ENCODE results near the gene NHLH1.

Gene NHLH1

DNA sequence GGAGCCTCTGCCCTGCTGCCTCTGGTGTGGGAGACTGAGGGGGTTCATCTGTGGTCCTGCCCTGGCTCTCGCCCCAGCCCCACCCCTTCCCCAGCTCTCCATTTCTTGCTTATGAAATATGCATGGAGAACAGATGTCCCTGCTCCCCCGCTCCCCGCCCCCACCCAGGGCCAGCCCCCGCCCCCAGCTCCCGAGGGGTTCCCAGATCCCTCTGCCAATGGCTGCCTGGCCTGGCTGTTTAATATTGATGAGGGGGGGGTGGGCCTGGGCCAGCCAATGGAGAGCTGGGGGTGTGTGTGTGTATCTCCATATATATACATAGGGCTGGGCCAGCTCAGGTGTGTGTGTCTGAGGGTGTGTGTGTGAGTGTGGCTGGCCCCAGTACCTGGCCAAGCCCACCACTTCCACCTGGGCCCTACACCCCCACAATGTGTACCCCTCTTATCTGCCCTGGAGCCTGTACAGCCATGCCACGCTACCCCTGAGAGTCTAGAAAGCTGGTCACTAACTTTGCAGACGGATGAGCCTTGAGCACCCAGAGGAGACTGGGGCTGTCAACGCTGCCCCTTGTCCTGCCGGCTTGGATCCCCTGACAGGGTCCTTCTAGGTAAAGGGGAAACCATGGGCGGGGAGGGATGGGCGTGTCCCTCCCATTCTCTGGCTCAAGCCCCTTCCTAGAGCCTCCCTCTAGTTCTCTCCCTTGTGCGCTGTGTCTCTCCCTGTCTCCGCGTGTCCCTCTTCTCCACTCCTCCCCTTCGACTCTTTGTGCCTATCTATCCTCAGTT is at the start of gene NHLH1:
NHLH1 (plus strand) TSS at position 341 of the 785 bp plus-strand sequence. CDS start 3,661 bp downstream, outside the sequence.
- DNase-seq = no peak

DNA sequence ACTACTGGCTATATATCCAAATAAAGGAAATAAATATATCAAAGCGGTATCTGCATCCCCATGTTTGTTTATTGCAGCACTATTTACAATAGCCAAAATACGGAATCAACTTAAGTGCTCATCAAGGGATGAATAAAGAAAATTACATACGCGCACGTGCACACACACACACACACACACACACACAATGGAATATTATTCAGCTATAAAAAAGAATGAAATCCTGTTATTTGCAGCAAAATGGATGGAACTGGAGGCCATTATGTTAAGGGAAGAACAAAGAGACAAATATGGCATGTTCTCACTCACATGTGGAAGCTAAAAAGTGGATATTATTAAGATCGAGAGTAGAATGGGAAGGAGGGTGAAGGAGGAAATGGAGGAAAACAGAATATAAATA is 44.0 kb upstream of the NHLH1 start:
- no peak for DNase-seq

- DNase-seq = peak; percentile 92
These were observed 41.6 kb upstream of the NHLH1 start for GRCh38 chr1:160325252-160325651.

DNA sequence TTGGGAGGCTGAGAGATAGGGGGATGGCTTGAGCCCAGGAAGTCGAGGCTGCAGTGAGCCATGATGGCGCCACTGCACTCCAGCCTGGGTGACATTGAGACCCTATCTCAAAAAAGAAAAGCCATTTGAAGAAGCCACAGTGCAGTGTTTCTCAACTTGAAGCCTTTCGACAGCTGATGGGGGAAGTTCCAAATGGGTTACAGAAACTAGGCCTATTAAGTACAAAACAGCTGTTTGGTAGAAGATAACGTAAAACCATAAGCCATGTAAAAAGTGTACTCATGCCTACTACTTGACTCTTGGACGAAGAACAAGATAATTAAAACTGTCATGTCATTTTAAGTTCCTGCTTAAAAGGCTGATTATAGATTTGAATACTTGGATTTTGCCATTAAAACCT is 40.5 kb upstream of the NHLH1 start:
- no peak for DNase-seq

GRCh38 chr1:160328184-160328583 is 38.7 kb upstream of the NHLH1 start:
- no peak for DNase-seq

DNA sequence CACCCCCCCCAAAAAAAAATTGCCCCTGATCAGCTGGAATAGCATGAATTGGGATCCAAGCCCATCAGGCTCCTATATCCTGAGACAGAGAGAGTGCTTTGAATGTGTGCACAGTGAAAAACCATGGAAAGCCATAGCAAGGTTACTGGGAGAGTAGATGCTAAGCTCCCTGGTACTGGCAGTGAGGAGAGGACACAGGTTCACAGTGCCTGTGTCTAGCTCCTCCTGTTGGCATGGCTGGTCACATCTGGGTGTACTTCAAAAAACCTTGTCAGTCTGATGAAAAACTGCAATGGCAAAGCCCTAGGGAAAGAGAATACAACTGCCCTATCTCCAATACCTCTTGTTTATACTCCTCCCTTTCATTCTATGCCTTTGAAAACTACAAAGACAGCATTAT is 36.8 kb upstream of the NHLH1 start:
- DNase-seq = no peak

DNA sequence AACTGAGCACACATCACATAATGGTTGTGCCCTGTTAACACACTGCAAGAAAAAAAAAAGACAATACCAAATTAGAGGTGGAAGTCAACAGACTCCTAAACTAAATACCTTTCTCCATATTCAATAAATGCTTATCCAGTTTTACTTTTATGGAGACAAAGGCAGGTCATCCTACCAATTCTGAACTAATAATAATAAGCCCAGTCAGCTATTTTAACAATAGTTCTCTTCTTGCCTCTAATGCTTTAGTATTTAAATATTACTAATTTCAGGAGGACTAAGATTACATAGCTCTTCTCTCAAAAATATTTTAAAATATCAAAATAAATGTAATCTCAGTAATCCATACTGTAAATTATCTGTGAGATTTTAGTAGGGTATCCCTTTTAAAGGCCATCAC is 34.4 kb upstream of the NHLH1 start:
- DNase-seq = no peak

- DNase-seq = no peak
These were observed 28.3 kb upstream of the NHLH1 start for GRCh38 chr1:160338580-160338979.

- DNase-seq = no peak
These were observed 26.7 kb upstream of the NHLH1 start for GRCh38 chr1:160340146-160340545.

DNA sequence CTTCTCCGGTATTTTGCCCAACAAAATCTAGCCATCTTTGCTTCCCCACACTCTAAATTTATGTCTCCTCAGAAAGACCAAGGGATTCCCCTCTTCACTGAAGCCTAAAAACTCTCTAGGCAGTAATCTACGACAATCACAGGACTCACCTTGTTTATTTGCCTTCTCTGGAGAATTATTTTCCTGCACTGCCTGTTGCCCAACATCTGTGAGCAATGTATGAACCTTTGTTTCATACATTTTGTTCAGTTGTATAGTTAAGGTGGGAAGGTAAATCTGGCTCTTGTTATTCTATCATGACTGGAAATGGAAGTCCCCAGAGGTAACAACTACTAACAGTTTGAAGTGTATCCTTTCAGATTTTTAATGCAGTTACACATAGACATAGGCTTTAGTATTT is 26.0 kb upstream of the NHLH1 start:
- DNase-seq = no peak

DNA sequence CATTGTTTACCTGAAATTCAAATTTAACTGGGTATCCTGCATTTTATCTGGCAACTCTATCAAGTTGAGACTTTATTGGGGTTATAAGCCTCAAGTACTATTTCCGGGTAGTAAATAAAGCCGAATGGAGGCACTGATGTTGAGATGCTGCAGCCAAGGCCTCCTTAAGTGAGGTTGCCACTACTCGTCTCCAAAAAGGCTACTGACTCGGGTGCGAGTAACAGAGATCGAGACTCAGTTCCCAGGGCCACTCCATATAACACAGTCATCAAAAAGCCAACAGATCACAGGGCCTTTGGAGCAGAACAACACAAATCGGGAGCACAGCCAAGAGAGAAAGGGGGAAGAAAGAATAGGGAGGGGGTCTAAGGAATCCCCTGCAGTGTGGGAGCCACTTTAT is 24.3 kb upstream of the NHLH1 start:
- DNase-seq = no peak

DNA sequence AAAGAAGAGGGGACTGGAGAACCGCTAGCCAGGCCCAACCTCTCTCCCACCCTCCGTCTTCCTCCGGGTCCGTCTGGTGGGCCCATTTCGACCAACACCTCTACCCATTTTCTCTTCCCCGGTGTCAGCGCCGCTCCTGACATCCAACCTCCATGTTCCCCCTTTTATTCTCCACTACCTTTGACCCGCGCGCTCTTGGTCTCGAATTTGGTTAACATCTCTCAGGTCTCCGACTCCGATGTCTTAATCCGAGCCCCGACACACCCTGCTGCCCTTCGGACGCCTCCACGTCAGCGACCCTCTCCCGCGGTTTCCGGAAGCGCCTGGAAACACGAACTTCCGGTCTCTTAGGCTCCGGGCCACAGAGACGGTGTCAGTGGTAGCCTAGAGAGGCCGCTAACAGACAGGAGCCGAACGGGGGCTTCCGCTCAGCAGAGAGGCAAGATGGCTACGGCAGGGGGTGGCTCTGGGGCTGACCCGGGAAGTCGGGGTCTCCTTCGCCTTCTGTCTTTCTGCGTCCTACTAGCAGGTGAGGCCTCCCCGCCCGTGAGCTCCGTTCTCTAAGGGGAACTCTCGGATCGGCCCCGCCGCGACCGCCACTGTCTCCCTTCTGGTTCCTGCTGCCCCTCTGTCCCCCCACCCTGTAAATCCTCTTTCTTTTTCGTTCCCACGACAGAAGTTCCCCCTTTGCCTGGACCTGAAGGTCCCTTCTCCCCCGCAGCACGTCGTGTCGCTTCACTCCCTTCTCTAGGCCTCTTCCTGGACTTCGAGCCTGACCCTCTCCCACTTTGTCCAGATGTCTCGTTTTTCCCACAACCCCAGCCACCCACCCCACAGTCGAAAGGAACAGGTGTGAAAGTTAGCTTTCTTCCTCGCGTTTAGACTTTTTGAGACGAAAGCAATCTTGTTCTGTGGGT is 23.7 kb upstream of the NHLH1 start, which contains the start of the genes COPA and NCSTN:
COPA (minus strand) TSS at position 298 of the 917 bp plus-strand sequence; CDS start at position 218, 80 bp downstream.
NCSTN (plus strand) TSS at position 431 of the 917 bp plus-strand sequence; CDS start at position 445, 14 bp downstream.
- DNase-seq = peak; percentile 87

GRCh38 chr1:160344241-160344640 is 22.6 kb upstream of the NHLH1 start:
- no peak for DNase-seq

DNA sequence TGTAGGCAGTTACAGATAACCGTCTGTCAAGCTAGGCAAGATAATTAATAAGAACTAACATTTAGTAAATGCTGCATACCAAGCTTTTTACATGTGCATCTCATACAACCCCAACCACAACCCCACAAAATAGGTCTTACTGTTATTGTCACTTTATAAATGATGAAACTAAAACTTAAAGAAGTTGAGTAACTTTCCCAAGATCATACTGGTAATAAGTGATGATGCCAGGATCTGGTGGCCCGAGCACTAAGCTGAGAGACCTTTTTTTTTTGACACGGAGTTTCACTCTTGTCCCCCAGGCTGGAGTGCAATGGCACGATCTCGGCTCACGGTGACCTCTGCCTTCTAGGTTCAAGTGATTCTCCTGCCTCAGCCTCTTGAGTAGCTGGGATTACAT is 21.9 kb upstream of the NHLH1 start:
- no peak for DNase-seq

DNA sequence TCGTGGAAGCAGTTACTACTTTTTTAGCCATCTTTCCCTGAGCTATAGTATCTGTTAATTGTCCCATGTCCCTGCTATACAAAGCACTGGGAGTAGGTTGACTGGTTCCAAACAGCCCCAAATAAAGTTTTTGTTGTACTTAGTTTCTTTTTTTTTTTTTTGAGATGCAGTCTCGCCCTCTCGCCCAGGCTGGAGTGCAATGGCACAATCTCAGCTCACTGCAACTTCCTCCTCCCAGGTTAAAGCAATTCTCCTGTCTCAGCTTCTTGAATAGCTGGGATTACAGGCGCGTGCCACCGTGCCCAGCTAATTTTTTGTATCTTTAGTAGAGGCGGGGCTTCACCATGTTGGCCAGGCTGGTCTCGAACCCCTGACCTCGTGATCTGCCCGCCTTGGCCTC is 20.4 kb upstream of the NHLH1 start:
- DNase-seq = no peak

DNA sequence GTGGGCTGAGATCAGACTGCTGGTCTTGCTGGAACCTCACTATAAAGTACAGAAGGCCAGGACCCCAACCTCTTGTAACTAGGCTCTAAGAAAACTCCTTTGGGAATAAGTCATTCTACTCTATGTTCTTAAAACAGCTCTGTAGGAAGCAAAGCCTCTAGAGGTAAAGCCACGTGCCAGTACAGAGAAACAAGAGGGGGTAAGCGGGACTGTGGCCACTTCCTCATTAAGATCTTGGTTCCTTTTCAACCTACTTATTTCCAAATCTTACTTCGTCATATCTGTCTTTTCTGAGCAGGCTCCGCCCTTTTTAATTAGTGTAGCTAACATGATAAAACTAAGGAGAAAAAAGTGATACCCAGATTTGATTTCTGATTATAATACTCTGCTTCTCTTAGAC is 19.9 kb upstream of the NHLH1 start:
- DNase-seq = no peak

DNA sequence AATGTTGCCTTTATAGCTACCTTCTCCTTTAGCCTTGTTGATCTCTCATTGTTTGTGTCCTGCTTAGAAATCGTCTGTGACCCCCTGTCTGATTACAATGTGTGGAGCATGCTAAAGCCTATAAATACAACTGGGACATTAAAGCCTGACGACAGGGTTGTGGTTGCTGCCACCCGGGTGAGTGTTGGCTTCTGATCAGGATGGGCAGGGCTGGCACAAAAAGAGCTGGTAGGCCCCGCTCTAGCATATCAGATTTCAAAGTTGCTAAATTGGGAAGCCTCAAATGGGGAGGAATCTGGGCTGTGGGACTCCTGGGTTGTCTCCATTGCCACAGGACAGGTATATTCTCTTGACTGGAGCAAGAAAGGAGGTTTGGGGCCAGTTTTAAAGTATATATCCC is 15.2 kb upstream of the NHLH1 start:
- no peak for DNase-seq

DNA sequence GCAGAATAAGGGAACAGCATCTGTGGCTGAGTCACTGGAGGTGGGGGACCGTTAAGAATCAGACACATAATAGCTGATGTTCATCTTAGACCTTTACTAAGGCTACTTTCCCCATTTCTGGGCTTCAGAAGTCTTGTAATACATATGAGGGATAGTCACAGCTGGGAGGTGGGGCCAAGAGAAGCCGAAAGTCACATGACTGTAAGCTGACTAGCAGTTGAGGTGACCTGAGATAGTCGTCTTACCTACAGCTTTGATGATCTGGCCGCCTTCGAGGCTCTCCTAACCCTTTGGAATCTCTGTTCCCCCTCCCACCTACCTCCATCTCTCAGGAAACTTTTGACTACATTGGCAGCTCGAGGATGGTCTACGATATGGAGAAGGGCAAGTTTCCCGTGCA is 14.3 kb upstream of the NHLH1 start:
- DNase-seq = no peak

- no peak for DNase-seq
These were observed 13.6 kb upstream of the NHLH1 start for GRCh38 chr1:160353223-160353622.

DNA sequence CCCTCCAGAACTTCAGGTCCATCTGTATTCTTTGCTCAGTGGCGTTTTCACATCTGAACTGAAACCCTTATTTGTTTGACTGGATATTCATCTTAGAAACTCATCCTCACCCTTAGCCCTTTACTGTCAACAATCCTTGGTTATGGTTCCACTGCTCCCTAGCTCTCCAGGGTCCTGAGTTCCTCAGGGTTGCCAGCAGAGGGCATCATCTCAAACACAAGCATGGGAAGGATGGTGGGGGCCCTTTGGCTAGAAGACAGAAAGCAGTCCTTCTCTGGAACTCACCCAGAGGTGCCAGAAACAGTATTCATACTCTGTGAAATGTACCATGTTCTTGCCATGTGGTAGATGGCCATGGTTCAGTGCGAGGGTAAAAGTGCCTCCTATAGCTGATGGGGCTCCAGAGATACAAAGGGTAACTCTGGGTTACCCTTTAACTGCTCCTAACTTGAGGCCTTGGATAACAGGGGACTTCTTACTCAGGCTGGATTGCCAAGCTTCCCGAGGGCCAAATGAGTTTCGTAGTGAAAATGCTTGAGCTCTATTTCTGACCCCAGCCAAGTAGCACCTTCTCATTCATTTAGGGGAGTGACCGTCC is 12.4 kb upstream of the NHLH1 start:
- no peak for DNase-seq

DNA sequence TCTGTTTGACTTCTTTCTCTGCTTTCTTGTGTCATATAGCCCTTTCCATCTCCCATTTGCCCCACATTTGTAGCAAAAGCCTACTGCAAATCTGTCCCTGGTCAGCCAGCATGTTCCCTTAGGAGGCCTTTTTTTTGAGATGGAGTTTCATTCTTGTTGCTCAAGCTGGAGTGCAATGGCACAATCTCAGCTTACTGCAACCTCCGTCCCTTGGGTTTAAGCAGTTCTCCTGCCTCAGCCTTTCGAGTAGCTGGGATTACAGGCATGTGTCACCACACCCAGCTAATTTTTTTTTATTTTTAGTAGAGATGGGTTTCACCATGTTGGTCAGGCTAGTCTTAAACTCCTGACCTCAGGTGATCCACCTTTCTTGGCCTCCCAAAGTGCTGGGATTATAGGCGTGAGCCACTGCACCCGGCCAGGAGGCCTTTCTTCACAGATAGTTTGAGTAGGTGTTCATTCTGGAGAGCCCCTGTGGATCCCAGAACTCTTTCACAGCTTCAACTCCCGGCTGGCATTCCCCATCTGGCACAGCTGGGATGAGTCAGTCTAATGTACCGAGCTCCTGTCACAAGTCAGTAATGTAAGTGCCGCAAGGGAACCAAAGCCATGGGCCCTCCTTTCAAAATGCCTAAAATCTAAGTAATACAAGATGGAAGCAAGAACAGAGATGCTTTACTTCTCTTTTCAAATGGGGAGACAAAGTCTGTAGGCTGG is 9.4 kb upstream of the NHLH1 start:
- DNase-seq = no peak

- DNase-seq = no peak
These were observed 8.8 kb upstream of the NHLH1 start for GRCh38 chr1:160358073-160358472.
